ENCODE data around the gene NPLOC4.

NPLOC4 gene

DNA sequence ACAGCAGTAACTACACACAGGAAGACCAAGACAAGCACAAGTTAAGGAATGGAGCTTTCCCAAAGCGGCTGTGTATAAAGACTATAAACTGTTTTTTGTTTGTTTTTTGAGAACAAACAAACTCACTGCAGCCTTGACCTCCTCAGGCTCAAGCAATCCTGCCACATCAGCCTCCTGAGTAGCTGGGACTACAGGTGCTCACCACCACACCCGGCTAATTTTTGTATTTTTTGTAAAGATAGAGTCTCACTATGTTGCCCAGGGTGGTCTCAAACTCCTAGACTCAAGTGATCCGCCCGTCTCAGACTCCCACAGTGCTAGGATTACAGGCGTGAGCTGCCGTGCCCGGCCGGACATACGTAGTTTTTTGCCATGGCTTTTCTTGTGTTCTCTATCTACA is 23.5 kb upstream of the NPLOC4 start:
- no peak for DNase-seq

DNA sequence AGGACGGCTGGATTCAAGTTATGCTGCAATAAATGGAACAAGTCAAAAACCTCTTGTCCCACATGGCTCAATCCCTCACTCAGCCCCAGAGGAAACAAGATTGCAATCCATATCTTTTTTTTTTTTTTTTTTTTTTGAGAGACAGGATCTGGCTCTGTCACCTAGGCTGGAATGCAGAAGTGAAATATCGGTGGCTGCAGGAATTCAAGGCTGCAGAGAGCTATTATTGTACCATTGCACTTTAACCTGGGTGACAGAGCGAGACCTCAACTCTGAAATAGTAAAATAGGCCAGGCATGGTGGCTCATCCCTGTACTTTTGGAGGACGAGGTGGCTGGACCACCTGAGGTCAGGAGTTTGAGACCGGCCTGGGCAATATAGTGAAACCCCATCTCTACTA is 22.1 kb upstream of the NPLOC4 start:
- DNase-seq: no peak

DNA sequence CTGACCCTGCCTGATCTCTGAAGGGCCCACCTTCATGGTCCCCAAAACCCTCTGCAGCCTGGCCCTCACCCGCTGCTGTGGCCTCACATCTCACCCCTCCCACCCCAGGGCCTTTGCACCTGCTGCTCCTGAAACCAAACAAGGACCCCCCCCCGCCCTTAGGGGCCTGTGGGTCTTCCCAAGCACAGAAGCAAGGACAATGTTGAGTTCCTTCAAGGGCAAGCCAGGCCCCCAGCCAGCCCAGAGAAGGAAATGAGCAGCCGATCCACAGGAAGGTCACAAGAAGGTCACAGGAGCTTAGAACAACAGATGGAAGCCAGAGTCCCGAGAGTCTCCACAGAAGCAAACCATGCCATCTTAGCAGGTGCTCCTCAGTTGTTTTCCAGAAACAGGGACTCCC is 19.9 kb upstream of the NPLOC4 start:
- no peak for DNase-seq

DNA sequence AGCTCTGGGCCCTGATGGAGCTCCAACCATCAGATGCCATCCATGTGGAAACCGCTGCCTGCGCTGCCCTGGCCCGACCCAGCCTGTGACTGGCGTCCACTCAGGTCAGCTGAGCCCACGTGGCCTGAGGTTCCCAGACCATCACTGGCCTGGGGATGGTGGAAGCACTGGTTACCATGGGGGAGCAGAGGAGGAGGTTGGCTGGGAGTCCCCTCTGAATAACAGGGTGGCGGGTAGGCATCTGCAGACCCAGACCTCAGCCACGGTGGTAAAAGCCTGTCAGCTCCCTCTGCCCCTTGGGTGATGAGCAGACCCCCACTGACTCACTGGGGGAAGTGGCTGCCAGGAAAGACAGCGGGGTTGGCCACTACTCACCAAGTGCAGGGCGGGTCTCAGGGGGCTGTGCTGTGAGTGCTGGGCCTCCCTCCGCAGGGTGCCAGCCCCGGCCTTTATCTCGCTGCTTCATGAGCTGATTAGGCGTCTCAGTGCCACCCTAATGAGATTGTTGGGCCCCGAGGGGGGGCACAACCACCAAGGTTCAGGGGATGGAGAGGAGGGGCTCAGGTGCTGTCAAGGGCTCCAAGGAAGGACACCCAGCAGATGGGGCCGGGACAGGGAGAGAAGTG is 19.3 kb upstream of the NPLOC4 start, which contains the start of gene PDE6G:
Gene PDE6G, minus strand, starts transcription at position 425 of the 626 bp plus-strand sequence. CDS start 3,237 bp downstream, outside the sequence.
- DNase-seq: no peak

DNA sequence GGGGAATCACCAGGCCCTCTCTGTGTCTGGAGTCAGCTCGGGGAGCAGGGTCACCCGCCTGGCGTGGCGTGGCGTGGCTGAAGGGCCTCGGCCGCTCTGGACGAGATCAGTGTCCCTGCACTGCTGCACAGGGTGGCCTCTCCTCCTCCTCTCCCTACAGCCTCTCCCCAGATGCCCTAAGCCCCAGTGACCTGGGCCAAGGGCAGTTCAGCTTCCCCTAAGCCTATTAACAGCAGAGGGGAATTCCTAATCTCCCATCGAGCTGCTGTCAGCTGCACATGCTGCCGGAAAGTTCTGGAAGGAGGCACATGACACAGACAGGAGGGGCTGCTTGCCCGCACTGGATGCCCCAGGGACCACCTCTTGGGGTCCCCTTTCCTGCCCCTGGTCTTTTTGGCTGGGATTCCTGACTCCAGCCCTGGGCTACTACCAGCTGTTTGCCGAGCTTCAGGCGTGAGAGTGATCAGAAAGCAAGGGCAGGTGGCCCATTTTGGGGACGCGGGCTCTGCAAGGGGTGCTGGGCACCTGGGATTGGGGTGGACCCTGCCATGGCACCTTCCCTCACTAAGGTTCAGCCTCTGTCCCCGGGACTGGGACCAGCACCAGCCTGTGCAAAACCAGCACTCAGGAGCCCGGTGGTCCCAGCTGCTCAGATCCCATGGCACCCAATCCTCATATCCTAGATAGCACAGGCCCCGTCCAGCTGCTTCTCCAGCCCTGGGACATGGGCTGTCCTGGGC is 18.6 kb upstream of the NPLOC4 start:
- DNase-seq: no peak

DNA sequence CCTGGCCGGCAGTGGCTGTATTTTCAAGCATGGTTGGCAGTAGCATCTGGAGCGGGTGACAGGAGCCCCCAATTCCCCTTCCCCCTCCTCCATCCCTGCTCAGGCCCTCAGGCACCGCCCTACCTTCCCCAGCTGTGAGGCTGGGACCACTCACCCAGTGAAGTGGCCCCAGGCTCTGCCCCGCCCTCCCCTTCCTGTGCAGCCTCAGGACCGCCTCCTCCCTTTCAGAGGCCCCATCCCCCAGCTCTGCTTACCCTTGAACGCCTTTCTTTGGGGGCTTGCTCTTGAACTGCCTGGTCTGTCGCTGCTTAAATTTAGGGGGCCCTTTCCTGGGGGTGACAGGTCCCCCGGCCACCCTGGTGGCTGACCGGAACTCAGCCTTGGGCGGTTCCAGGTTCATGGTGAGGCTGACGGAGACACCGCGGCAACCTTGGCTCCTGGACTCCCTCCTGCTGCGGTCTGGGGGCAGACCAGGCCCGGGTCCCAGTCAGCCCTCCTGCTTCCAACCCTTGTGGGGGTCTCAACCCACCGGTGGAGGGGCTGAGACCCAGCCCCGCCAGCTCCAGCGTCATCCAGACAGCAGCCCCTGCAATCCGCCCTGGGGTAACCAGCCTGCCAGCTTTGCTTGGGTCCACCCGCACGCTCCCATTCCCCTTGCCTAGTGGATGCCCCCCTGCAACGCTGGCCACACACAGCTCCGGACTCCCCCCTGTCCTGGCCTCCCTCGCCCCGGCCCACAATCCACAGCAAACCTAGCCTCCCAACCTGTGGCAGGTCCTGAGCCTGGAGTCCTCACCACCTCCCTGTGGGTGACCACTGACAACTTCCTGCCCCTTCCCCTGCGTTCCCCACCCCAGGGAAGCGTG is 16.2 kb upstream of the NPLOC4 start:
- DNase-seq: no peak

DNA sequence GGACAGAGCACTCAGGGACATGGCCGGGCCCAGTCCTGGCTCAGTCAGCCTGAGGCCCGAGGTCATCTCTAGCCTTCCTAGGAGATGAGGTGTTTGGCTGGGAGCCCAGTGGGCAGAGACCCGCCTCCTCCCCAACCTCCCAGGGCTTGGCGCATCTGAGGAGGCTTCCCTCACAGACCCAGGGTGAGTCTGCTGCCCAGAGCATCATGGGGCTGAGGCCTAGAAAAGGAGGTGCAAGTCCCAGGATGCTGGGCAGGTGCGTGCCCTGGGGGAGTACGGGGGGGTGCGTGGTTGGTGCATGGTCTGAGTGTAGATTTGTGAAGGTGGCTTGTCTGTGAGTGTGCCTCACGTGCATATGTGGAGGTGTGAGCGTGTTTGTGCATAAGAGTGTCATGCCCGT is 14.8 kb upstream of the NPLOC4 start:
- no peak for DNase-seq

DNA sequence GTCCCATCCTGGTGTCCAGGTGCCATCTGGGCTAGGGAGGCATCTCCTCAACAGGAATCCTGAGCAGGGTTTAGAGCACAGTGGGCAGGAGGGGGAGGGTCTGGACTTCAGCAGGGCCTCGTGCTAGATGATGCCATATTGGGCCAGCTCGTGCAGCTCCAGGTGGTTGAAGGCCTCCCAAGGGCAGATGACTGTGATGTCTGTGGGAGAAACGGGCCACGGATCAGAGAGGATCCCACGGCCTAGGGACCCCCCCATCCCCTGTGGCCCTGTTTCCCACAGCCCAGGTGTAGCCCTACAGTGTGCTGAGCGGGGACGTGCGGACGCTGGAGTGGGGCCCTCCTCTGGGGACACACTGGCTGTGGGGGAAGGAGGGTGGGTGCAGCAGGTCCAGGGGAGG is 14.0 kb upstream of the NPLOC4 start:
- DNase-seq: no peak

DNA sequence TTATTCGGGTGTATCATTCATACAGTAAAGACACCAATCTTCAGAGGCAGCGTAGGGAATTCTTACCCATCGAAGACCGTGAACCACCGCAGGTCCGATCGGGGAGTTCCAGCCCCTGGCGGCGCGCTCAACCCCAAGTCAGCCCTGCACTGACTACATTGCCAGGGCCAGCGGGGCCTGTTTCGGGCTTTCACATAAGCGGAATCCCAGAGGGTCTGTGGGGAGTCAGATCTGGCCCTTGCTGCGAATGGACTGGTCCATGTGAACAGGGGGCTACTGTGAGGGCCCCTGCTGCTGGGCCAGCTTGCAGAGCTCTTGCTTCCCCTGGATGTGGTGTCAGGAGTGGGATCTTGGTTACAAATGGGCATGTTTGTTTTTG is 11.8 kb upstream of the NPLOC4 start:
- DNase-seq: no peak

DNA sequence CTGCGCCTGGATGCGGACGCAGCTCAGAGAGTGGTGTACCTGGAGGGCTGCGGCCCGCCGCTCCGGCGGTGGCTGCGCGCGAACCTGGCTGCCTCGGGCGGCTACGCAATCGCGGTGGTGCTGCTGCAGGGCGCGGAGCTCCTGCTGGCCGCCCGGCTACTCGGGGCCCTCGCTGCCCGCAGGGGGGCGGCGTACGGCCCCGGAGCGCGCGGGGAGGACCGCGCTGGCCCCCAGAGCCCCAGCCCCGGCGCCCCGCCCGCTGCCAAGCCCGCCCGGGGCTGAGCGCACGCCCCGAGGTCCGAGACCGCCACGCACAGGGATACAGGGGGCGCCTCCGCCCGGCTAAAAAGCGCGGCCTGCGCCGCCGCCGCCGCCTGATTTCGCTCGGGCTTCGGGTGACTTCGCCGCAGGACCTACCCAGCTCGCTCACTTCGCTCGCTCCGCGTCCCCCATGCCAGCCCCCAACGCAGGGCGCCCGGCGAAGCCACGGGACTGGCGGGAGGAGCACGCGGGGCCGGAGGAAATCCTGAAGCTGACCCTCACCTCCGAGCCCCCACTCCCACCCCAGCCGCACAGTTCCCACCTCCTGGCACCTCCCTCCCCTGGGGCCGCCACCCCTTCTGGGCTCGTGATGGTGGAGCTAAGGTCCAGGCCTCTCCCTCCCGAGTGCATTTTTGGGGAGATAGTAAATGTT is 11.2 kb upstream of the NPLOC4 start:
- DNase-seq: no peak

DNA sequence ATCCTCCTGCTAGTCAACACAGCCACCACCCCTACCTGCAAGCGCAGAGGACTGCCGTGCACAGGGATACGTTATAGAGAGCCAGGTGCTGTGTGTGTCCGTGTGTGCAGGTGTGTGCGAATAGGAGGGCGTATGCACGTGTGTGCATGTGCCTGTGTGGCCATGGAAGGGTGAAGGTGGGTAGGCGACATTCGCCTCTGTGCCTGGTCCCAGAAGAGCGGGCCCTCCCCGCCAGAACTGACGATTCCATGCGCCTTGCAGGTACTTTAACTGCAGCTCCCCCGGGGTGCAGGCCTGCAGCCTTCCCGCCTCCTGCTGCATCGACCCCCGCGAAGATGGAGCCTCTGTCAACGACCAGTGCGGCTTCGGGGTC is 10.7 kb upstream of the NPLOC4 start:
- no peak for DNase-seq

DNA sequence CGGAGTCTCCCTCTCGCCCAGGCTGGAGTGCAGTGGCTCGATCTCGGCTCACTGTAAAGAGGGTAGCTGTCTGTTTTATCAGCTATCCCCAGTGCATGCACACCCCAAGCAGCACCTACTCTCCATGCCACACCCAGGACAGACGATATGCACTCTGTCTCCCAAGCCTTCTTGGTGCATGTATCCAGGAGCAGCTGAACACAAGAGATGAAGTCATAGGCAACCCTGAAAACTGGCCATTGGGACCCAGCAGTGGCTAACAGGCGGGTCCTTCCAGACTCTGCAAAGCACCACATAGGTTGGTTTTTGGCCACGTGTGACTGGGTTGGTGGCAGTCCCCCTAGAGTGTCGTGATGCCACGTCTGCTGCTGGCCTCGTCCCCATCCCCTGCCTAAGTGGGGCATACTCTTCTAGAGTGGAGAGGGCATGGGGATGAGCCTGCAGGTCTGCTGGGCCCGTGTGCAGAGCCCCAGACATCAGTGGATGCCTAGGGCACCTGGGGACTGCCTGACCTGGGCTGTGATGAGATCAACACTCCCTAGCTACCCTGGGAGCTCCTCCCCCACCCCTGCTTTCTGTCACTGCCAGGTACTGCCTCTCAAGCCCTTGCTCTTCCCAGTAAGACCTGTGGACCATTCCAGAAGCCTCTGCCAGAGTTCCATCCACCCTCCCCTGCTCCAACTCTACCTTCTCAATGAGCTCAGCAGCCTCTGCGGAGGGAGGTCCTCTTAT is 10.1 kb upstream of the NPLOC4 start:
- DNase-seq: no peak

DNA sequence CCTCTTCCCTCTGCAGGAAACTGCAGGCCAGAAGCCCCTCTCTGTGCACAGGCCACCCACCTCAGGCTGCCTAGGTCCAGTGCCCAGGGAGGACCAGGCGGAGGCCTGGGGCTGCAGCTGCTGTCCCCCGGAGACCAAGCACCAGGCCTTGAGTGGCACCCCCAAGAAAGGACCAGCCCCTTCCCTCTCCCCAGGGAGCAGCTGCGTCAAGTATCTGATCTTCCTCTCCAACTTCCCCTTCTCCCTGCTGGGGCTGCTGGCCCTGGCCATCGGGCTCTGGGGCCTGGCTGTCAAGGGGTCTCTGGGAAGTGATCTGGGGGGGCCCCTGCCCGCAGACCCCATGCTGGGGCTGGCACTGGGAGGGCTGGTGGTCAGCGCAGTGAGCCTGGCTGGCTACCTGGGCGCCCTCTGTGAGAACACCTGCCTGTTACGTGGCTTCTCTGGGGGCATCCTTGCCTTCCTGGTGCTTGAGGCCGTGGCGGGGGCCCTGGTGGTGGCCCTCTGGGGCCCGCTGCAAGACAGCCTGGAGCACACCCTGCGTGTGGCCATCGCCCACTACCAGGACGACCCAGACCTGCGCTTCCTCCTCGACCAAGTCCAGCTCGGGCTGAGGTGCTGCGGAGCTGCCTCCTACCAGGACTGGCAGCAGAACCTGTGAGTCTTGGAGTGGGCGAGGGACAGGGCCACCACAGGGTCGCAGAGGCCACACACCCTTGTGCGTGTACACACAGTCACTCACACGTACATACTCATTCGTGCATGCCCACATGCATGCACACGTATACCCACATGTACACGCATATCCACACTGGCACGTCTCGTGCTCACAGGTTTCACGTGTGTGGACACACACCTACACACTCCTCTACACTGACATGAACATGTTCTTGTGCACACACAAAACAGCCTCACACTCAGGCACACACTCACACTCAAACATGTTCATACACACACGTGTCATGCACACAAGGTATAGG is 8.4 kb upstream of the NPLOC4 start:
- no peak for DNase-seq

DNA sequence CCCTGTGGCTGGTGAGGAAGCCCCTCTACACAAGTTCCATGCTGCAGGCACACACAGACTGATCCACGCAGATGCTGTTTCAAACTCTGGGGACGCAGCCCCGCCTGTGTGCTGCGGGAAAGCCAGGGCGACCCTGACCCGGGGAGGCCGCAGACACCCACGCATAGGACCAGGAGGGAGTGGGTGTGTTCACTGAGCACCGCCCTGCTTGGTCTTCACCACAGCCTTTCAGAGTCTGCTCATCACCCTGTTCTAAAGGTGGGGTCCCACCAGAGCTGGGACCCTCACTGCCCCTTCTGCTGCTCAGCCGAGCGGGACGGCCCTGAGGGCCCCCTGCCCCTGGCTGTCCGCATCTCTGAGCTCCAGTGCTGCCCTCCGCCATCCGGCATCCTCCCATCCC is 7.6 kb upstream of the NPLOC4 start:
- DNase-seq: no peak

DNA sequence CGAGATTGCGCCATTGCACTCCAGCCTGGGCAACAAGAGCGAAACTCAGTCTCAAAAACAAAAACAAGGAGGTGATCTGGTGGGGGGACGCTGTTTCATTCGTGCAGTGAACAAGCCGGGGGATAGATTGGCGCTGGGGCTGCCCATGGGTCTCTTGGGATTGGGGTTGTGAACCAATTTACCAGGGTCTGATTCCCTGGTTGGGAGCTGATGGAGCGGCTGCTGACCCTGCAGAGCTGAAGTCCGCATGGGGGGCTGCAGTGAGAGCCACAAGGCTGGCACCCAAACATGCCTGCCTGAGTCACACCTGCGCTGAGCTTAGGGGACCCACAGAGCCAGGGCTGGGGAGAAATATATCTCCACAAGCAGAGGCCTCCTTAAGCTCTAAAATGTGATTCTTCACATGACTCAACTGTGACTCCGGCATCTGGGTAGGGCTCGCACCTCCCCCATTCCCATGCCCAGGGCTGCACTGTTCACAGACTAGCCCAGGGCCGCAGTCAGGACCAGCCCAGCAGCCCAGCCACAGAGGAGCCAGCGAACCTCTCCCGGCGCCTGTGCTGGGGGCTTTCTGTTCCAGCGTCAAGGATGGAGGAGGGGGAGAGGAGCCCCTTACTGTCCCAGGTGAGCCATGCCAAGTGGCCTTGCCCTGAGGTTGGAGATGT is 5.0 kb upstream of the NPLOC4 start:
- DNase-seq: no peak

DNA sequence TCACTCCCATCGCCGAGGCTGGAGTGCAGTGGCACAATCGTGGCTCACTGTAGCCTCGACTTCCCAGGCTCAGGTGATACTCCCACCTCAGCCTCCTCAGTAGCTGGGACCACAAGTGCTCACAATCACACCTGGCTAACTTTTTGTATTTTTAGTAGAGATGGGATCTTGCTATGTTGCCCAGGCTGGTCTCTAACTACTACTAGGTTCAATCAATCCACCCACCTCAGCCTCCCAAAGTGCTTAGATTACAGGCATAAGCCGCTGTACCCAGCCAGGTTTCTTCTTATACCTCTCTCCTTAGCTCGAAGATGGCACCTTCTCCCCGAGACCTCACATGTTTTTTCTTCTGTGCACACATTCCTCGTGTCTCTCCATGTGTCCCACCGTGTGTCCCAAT is 3.1 kb upstream of the NPLOC4 start:
- no peak for DNase-seq

DNA sequence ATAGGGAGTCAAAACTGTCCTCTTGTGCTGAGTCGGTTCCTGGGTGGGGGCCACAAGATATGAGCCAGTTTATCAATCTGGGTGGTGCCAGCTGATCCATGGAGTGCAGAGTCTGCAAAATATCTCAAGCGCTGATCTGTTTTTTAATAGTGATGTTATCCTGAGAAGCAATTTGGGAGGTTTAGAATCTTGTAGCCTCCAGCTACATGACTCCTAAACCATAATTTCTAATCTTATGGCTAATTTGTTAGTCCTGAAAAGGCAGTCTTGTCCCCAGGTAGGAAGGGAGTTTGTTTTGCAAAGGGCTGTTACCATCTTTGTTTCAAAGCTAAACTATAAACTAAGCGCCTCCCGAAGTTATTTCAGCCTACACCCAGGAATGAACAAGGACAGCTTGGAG is 1.8 kb upstream of the NPLOC4 start:
- no peak for DNase-seq

DNA sequence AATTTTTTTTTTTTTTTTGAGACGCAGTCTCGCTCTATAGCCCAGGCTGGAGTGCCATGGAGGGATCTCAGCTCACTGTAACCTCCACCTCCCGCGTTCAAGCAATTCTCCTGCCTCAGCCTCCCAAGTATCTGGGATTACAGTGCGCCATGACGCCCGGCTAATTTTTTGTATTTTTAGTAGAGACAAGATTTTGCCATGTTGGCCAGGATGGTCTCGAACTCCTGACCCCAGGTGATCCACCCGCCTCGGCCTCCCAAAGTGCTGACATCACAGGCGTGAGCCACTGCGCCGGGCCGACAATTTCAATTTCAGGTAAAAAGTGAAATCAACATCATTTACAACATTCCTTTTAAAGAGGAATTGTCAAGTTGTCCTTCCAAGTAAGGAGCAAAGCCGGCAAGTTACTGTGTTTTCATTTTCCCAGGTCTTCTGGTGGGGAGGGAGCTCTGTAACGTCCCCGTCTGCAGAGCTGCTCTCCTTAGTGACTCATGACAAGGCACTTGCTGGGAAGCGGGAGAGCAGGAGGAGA is 873 bp downstream of the NPLOC4 start:
- no peak for DNase-seq

DNA sequence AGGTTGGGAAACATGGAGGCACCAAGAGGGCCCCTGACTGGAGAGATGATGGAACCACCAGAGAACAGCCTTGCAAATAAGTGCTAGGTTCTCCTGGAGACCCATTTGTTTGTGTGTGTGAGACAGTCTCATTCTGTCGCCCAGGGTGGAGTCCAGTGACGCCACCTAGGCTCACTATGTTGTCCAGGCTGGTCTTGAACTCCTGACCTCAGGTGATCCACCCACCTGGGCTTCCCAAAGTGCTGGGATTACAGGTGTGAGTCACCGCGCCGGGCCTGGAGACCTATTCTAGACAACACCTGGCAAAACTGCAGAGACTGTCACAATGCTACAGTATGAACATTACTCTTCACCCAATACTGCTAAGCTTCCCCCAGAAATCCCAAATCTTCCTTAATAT is 1.5 kb downstream of the NPLOC4 start:
- no peak for DNase-seq

DNA sequence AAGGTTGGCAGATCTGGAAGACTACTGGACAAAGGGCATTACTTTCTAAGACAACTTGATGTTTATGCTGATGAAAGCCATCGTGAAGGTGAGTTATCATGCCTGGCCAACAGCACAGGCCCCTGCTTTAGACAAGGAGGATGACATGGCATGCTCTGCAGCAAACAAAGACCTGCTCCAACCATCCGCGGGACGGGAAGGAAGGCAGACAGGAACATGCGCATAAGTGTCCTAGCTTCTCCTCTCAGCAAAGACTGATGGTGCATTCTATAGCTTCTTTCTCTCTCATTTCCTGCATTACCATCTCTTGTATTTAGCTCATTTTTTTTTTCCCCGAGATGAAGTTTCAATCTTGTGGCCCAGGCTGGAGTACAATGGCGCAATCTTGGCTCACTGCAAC is 5.4 kb downstream of the NPLOC4 start:
- no peak for DNase-seq

DNA sequence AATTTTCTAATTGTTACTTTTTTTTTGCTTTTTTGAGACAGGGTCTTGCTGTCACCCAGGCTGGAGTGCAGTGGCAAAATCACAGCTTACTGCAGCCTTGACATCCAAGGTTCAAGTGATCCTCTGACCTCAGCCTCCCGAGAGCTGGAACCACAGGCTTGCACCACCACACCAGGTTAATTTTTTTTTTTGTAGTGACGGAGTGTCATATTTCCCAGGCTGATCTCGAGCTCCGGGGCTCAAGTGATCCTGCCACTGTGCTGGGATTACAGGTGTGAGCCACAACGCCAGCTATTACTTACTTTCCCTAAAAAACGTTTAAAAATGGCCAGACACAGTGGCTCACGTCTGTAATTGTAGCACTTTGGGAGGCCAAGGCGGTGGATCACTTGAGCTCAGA is 6.6 kb downstream of the NPLOC4 start:
- DNase-seq: no peak
